ENCODE measurements around the gene ARID4B. TPM values are rescaled to one million over a fixed set of nuclear protein-coding genes. Genes with fewer than 3 reads are reported as not detected.

The ARID4B gene
- total RNA-seq, 1 experiment from 2014 or later: 28.3 TPM

GRCh38 chr1:235128456-235129328, 199.3 kb downstream of the ARID4B start, which contains the start of gene TOMM20:
Gene TOMM20, minus strand, starts transcription at chr1:235128837. Its CDS starts 122 bp downstream, at chr1:235128715.
- RAD21 ChIA-PET (ENCODE audit: low non-redundant PET in 1 of 2, low total read pairs in 2 of 2, uncharacterized antibody in 2 of 2, unreplicated experiment in 2 of 2): interaction anchor here in 1 of 2 experiments (0.7 kb wide), 1 partner anchor 164 kb away, joined by 3 read pairs; no protein-coding TSS in a partner anchor
- Histone ChIP-seq H2AFZ (ENCODE audit: low read depth, low read length, poor library complexity, severe bottlenecking) (peak within 1 kb of the TSS; percentile 96), H3K79me2 (ENCODE audit: insufficient read depth, low read length) (peaks cover 50% of the 10 kb centered on the region), H3K4me1 (ENCODE audit: control insufficient read depth in 1 of 2, insufficient read depth in 2 of 2, low read length in 2 of 2) (peaks cover 10 to 18% of the 10 kb centered on the region in 2 experiments; a peak in 3 of 4 replicates), H3K4me3 (replicated peaks in 1 of 2; ENCODE audit: low read depth in 1 of 2, low read length in 2 of 2) (peak within 1 kb of the TSS; percentile 95 to 98), H3K27me3 (ENCODE audit: insufficient read depth, low read length) (no peaks in the 10 kb centered on the region), H3K4me2 (ENCODE audit: low read length) (peak within 1 kb of the TSS; percentile 80), H3K27ac (ENCODE audit: low read depth, low read length) (peak within 1 kb of the TSS; percentile 80), H3K9me3 (ENCODE audit: control insufficient read depth in 1 of 2, insufficient read depth in 1 of 2, low read depth in 1 of 2, low read length in 2 of 2) (no peaks in the 10 kb centered on the region), H3K9ac (ENCODE audit: low read length) (peak within 1 kb of the TSS; percentile 97), H4K20me1 (ENCODE audit: insufficient read depth) (peaks cover 30% of the 10 kb centered on the region; the same call in 1 of the 2 replicates), H3K9me2 (ENCODE audit: insufficient read depth) (no peaks in the 10 kb centered on the region), H3K36me3 (ENCODE audit: control insufficient read depth in 1 of 2, insufficient read depth in 2 of 2, low read length in 2 of 2) (peaks cover 7 to 22% of the 10 kb centered on the region in 2 experiments; a peak in 3 of 4 replicates)
- DNase-seq (ENCODE audit: low read depth, low spot score): peak; percentile 96
- CTCF ChIA-PET: interaction anchor here (0.9 kb wide), 1 partner anchor 28 kb away, joined by 4 read pairs; no protein-coding TSS in a partner anchor
- ATAC-seq: peak; percentile 97
- intact Hi-C loops (cut with micrococcal nuclease): no loop called here
- POLR2A ChIA-PET: interaction anchor here (1.1 kb wide), 1 partner anchor 9 kb away, joined by 4 read pairs; no protein-coding TSS in a partner anchor
- TSS peak; percentile 91 for BruUV-seq (replicated peaks)
- TF ChIP-seq CTCF (IDR thresholded peaks at IDR 0.05 in 2 of 3, conservative IDR thresholded peaks at IDR 0.05 in 1 of 3; ENCODE audit: borderline replicate concordance in 1 of 3, insufficient read depth in 1 of 3, low read depth in 2 of 3, low read length in 2 of 3) (no peak), MAX (IDR thresholded peaks at IDR 0.05) (peak; percentile 97), SP1 (IDR thresholded peaks at IDR 0.05; ENCODE audit: low read depth) (peak; percentile 37; the same call in 1 of the 2 replicates), ELF1 (IDR thresholded peaks at IDR 0.05; ENCODE audit: borderline replicate concordance, low read depth) (peak; percentile 71), CBX3 (IDR thresholded peaks at IDR 0.05; ENCODE audit: low read depth) (peak; percentile 93), YY1 (IDR thresholded peaks at IDR 0.05; ENCODE audit: extremely low read depth, insufficient replicate concordance, low read depth, low read length) (no peak), POLR2A (IDR thresholded peaks at IDR 0.05; ENCODE audit: borderline replicate concordance, extremely low read depth, insufficient read depth, insufficient read length) (peak; percentile 85), SIN3A (IDR thresholded peaks at IDR 0.05; ENCODE audit: low read depth) (peak; percentile 92), POLR2AphosphoS5 (IDR thresholded peaks at IDR 0.05; ENCODE audit: low read depth, low read length) (peak; percentile 95), ZFX (IDR thresholded peaks at IDR 0.05) (peak; percentile 91), TCF7L2 (IDR thresholded peaks at IDR 0.05; ENCODE audit: borderline replicate concordance, extremely low read depth, insufficient read depth, insufficient read length) (peak; percentile 85), FOSL1 (IDR thresholded peaks at IDR 0.05; ENCODE audit: low read depth) (no peak)
